Tibial nerve (tissue), 4 donors: ENCODE results near the gene PRKCD. TPM values are rescaled to one million over a fixed set of nuclear protein-coding genes. Genes with fewer than 3 reads are reported as not detected.

ENCODE experiments used
- DNase-seq, 2 donors: peaks; one replicate each; pipeline ENCODE4 v3.0.0-alpha.2; 2019; ENCODE audit warnings: low spot score in 2 of 2
- H3K27ac ChIP-seq, 4 donors: fragments of 200-600 bp; sonication (generic) in 3 of 4; one replicate each; pipeline ENCODE4 v1.5.1; 2017 to 2019; ENCODE audit warnings: mild to moderate bottlenecking in 1 of 4
- H3K27me3 ChIP-seq, 2 donors: fragments of 200-600 bp; sonication (generic) in 1 of 2; one replicate each; pipeline versions ENCODE4 v1.5.1 to v1.6.0; 2017 to 2019
- H3K36me3 ChIP-seq, 3 donors: fragments of 200-600 bp; sonication (generic); one replicate each; pipeline ENCODE4 v1.5.1; 2018 to 2019
- H3K4me1 ChIP-seq, 4 donors: fragments of 200-600 bp; sonication (generic) in 3 of 4; one replicate each; pipeline ENCODE4 v1.5.1; 2017 to 2019
- H3K4me3 ChIP-seq, 4 donors: fragments of 200-600 bp; sonication (generic) in 3 of 4; one replicate each; pipeline ENCODE4 v1.5.1; 2017 to 2019; ENCODE audit warnings: mild to moderate bottlenecking in 1 of 4, moderate library complexity in 1 of 4
- H3K9me3 ChIP-seq, 4 donors: fragments of 200-600 bp; sonication (generic) in 3 of 4; one replicate each; pipeline ENCODE4 v1.5.1; 2017 to 2019
- EP300 ChIP-seq, 2 donors: sonication (generic); formaldehyde crosslinking; IDR thresholded peaks; one replicate each; pipeline ENCODE4 v1.6.1; 2017; ENCODE audit warnings: antibody characterized with exemption in 2 of 2, mild to moderate bottlenecking in 1 of 2
- POLR2A ChIP-seq, 2 donors: fragments of 450-650 bp; IDR thresholded peaks; one replicate each; pipeline ENCODE4 v1.6.1; 2017; ENCODE audit warnings: antibody characterized with exemption in 2 of 2, mild to moderate bottlenecking in 2 of 2, moderate library complexity in 2 of 2
- WGBS, 2 donors: methylation state at CpG; one replicate each; pipeline ENCODE4 v1.1.5; 2018; 5-methylcytosine and 5-hydroxymethylcytosine counted together
- total RNA-seq, 4 donors: library from RNA; depleted of rRNA; stranded (reverse); fragments of >200 nt; gene quantifications; one replicate each; pipeline ENCODE4 v1.1.0, GENCODE V29; 2016
- TF ChIP-seq, protein P1 (sequence below), 5 experiments: fragments of 200-600 bp in 3 of 5; fragments of 450-650 bp in 2 of 5; sonication (generic) in 3 of 5; IDR thresholded peaks; one replicate each; pipeline ENCODE4 v1.5.1; 2016 to 2019; ENCODE audit warnings: antibody characterized with exemption in 5 of 5, mild to moderate bottlenecking in 3 of 5, moderate library complexity in 2 of 5

PRKCD gene
- total RNA-seq, 4 donors from 2014 or later = 13.5 to 30.6 (median 19.9) TPM

DNA sequence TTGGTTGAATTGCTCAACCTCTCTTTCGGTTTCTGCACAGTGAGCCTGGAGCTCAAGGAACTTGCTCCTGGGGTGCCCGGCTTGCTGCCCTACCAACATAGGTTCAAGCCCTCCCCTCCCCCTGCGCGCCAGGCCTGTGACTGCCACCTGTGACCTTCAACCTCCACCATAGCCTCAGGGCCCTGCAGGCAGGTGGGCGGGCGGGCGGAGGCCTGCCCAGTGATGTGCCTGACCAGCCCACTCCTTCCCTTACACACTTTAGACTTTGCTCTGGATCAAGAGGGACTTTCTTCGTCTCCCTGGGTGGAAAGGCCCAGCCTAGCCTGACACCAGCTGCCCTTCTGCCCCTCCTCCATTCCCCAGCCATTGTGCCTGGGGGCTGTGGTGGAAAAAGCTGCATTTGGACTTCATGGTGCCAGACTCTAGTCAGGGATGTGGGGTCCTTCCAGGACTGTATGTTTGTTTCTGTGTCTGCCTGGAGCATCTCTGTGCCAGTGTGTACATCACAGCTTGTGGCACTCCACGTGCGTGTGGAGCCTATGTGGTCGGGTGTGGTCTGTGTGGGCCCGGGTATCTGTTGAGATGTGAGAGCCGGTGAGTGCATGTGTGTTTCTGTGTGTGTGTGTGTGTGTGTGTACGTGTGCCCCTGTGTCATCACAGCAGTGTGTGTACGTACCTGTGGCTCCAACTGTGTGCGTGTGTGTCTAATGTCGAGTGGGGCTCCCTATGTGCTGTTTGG lies 9.5 kb downstream of the PRKCD start:
- H3K27ac ChIP-seq = peak overlapping the region in 3 of 4 donors; percentile 34 to 78 (median 66)
- peaks cover 0 to 76% (median 54%) of the 10 kb centered on the region in 4 donors for H3K4me1 ChIP-seq
- peaks cover 0 to 27% (median 0%) of the 10 kb centered on the region in 3 donors for H3K36me3 ChIP-seq
- H3K27me3 ChIP-seq = no peaks in the 10 kb centered on the region
- no peaks in the 10 kb centered on the region for H3K9me3 ChIP-seq
- DNase-seq = no peak
- TF ChIP-seq EP300 (IDR thresholded peaks at IDR 0.05) (no peak), POLR2A (IDR thresholded peaks at IDR 0.05) (no peak)
- TF ChIP-seq, protein P1, sequence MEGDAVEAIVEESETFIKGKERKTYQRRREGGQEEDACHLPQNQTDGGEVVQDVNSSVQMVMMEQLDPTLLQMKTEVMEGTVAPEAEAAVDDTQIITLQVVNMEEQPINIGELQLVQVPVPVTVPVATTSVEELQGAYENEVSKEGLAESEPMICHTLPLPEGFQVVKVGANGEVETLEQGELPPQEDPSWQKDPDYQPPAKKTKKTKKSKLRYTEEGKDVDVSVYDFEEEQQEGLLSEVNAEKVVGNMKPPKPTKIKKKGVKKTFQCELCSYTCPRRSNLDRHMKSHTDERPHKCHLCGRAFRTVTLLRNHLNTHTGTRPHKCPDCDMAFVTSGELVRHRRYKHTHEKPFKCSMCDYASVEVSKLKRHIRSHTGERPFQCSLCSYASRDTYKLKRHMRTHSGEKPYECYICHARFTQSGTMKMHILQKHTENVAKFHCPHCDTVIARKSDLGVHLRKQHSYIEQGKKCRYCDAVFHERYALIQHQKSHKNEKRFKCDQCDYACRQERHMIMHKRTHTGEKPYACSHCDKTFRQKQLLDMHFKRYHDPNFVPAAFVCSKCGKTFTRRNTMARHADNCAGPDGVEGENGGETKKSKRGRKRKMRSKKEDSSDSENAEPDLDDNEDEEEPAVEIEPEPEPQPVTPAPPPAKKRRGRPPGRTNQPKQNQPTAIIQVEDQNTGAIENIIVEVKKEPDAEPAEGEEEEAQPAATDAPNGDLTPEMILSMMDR (IDR thresholded peaks at IDR 0.05) = no peak
- 62 to 70% methylated on average over 17 of the region's 17 CpGs for WGBS, 2 donors
- peak overlapping the region in 1 of 4 donors; percentile 19 for H3K4me3 ChIP-seq

- Histone ChIP-seq H3K9me3 (no peaks in the 10 kb centered on the region), H3K4me1 (peaks cover 0 to 77% (median 54%) of the 10 kb centered on the region in 4 donors), H3K4me3 (no peak overlapping the region), H3K36me3 (peaks cover 0 to 33% (median 0%) of the 10 kb centered on the region in 3 donors), H3K27ac (peak overlapping the region in 3 of 4 donors; percentile 6 to 78 (median 66)), H3K27me3 (no peaks in the 10 kb centered on the region)
- TF ChIP-seq POLR2A (IDR thresholded peaks at IDR 0.05) (no peak), EP300 (IDR thresholded peaks at IDR 0.05) (no peak)
- TF ChIP-seq, protein P1 (IDR thresholded peaks at IDR 0.05) = no peak
- DNase-seq = no peak
- 39 to 87% methylated on average over 3 to 6 of the region's 7 CpGs for WGBS, 2 donors
These were observed 10.0 kb downstream of the PRKCD start for GRCh38 chr3:53171064-53171418.

GRCh38 chr3:53171827-53172505 lies 11.0 kb downstream of the PRKCD start:
- H3K4me1 ChIP-seq = peaks cover 0 to 73% (median 48%) of the 10 kb centered on the region in 4 donors

DNA sequence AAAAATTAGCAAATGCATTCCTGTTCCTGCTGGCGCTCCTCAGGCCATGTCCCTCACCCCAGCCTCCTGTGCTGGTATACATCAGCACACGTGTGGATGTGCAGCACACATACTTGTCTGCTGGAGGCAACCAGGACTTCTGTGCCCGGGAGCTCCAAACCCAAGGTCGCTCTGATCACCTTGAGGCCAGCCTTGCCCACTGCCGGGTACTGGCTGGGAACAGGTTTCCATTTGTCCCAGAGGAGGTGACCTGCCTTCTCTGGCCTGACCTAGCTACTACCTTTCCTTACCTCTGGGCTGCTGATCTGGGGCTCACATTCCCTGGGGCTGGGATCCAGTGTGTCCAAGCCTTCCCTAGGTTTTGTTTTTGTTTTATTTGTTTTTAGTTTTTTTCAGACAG lies 12.1 kb downstream of the PRKCD start:
- Histone ChIP-seq H3K36me3 (peaks cover 0 to 37% (median 0%) of the 10 kb centered on the region in 3 donors), H3K4me3 (no peak overlapping the region), H3K27me3 (no peaks in the 10 kb centered on the region), H3K4me1 (peaks cover 0 to 68% (median 36%) of the 10 kb centered on the region in 4 donors), H3K9me3 (no peaks in the 10 kb centered on the region), H3K27ac (no peak overlapping the region)
- TF ChIP-seq, protein P1 (IDR thresholded peaks at IDR 0.05) = no peak
- TF ChIP-seq POLR2A (IDR thresholded peaks at IDR 0.05) = no peak
- no peak for DNase-seq
- 85 to 88% methylated on average over 4 to 5 of the region's 5 CpGs for WGBS, 2 donors

More at GRCh38 chr3:53171827-53172505, 11.0 kb downstream of the PRKCD start:
- Histone ChIP-seq H3K27ac (peak overlapping the region in 2 of 4 donors; percentile 66 to 78), H3K4me3 (no peak overlapping the region), H3K9me3 (no peaks in the 10 kb centered on the region), H3K36me3 (peaks cover 0 to 34% (median 0%) of the 10 kb centered on the region in 3 donors), H3K27me3 (no peaks in the 10 kb centered on the region)
- no peak for DNase-seq
- TF ChIP-seq, protein P1 (IDR thresholded peaks at IDR 0.05) = no peak
- TF ChIP-seq EP300 (IDR thresholded peaks at IDR 0.05) (no peak), POLR2A (IDR thresholded peaks at IDR 0.05) (no peak)
- 61 to 71% methylated on average over 7 of the region's 7 CpGs for WGBS, 2 donors
